ENCODE results near the gene MFRP. TPM values are rescaled to one million over a fixed set of nuclear protein-coding genes. Genes with fewer than 3 reads are reported as not detected.
"Not testable (repeated sequence)": the region's sequence is repeated elsewhere in the genome, so short reads cannot be mapped to it uniquely, and the experiment has no call there.

The MFRP gene
- total and polyA plus RNA-seq, 2 donors (not counting 1 experiment from before 2014, with no cell fraction given): not detected

DNA sequence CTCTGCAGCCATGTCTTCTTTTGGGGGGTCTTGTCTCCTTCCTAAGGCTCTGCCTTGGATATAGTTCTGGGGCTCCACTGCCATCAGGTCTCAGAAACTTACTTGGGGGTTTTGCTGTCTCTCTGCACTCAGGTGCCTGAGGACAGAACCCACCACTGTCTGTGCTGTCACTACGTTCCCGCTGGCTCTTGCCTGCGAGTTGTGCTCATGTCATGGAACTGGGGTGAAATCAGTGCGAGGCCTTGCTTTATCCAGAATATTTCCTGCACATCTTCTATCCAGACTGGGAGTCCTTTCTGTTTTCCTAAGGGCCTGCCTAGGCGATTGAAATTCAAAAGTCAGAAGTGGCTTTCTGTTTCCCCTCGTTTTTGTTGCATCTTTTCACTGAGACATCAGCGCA, 41.6 kb upstream of the MFRP start:
- Histone ChIP-seq H3K27ac (ENCODE audit: insufficient read depth, low read length) (no peak overlapping the region), H3K36me3 (ENCODE audit: control insufficient read depth, insufficient read depth, low read length) (no peaks in the 10 kb centered on the region)
- DNase-seq (ENCODE audit: low read depth in 2 of 2): no peak

DNA sequence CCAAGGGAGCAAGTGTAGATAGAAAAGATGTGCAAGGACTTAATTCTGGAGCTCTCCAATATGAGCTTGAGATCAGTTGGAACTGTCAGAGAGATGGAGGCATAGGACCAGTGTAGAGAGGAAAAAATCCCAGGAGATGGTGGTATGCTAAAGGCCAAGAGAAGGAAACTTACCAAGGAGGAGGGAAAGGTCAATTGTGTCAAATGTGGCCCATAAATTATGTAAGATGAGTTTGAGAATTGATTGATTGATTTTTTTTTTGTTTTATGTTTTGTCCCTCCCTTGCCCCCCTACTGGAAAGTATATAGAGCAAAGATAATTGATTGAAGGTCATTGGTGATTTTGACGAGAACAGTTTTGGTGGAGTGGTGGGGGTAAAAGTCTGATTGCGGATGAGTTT, 37.8 kb upstream of the MFRP start:
- Histone ChIP-seq H2AFZ (ENCODE audit: low read length) (no peak overlapping the region), H3K9me3 (ENCODE audit: control insufficient read depth, insufficient read depth, low read depth, low read length) (no peaks in the 10 kb centered on the region), H3K36me3 (ENCODE audit: control insufficient read depth, insufficient read depth, low read length) (no peaks in the 10 kb centered on the region), H3K27ac (ENCODE audit: insufficient read depth, low read length) (no peak overlapping the region), H3K27me3 (ENCODE audit: control insufficient read depth, insufficient read depth, low read length) (peaks cover 14% of the 10 kb centered on the region), H3K9ac (ENCODE audit: insufficient read depth, low read length) (no peak overlapping the region), H3K4me1 (ENCODE audit: control insufficient read depth, extremely low read depth, insufficient read depth, low read length) (peaks cover 6% of the 10 kb centered on the region), H3K79me2 (ENCODE audit: control insufficient read depth, insufficient read depth, low read length) (no peaks in the 10 kb centered on the region), H3K4me3 (replicated peaks in 1 of 4; ENCODE audit: control extremely low read depth in 1 of 4, insufficient read depth in 1 of 4, low read depth in 3 of 4, low read length in 4 of 4) (no peak overlapping the region), H4K20me1 (ENCODE audit: control insufficient read depth, extremely low read depth, insufficient read depth, low read length) (no peaks in the 10 kb centered on the region), H3K4me2 (ENCODE audit: extremely low read depth, insufficient read depth, low read length) (no peak overlapping the region)
- no peak for DNase-seq (ENCODE audit: low read depth in 2 of 2)
- TF ChIP-seq EZH2 (IDR thresholded peaks at IDR 0.05; ENCODE audit: low read length, missing control alignments): no peak
- TF ChIP-seq, protein P1, sequence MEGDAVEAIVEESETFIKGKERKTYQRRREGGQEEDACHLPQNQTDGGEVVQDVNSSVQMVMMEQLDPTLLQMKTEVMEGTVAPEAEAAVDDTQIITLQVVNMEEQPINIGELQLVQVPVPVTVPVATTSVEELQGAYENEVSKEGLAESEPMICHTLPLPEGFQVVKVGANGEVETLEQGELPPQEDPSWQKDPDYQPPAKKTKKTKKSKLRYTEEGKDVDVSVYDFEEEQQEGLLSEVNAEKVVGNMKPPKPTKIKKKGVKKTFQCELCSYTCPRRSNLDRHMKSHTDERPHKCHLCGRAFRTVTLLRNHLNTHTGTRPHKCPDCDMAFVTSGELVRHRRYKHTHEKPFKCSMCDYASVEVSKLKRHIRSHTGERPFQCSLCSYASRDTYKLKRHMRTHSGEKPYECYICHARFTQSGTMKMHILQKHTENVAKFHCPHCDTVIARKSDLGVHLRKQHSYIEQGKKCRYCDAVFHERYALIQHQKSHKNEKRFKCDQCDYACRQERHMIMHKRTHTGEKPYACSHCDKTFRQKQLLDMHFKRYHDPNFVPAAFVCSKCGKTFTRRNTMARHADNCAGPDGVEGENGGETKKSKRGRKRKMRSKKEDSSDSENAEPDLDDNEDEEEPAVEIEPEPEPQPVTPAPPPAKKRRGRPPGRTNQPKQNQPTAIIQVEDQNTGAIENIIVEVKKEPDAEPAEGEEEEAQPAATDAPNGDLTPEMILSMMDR (conservative IDR thresholded peaks at IDR 0.05 in 1 of 2, IDR thresholded peaks at IDR 0.05 in 1 of 2; ENCODE audit: low read depth in 1 of 2, low read length in 2 of 2): no peak

More for the DNA sequence above, 41.6 kb upstream of the MFRP start:
- Histone ChIP-seq H3K9ac (ENCODE audit: insufficient read depth, low read length) (no peak overlapping the region), H3K4me3 (replicated peaks in 1 of 4; ENCODE audit: control extremely low read depth in 1 of 4, insufficient read depth in 1 of 4, low read depth in 3 of 4, low read length in 4 of 4) (no peak overlapping the region), H3K79me2 (ENCODE audit: control insufficient read depth, insufficient read depth, low read length) (no peaks in the 10 kb centered on the region), H3K9me3 (ENCODE audit: control insufficient read depth, insufficient read depth, low read depth, low read length) (no peaks in the 10 kb centered on the region), H3K4me2 (ENCODE audit: extremely low read depth, insufficient read depth, low read length) (no peak overlapping the region), H4K20me1 (ENCODE audit: control insufficient read depth, extremely low read depth, insufficient read depth, low read length) (no peaks in the 10 kb centered on the region), H3K27me3 (ENCODE audit: control insufficient read depth, insufficient read depth, low read length) (peaks cover 17% of the 10 kb centered on the region), H2AFZ (ENCODE audit: low read length) (no peak overlapping the region), H3K4me1 (ENCODE audit: control insufficient read depth, extremely low read depth, insufficient read depth, low read length) (no peaks in the 10 kb centered on the region)
- TF ChIP-seq, protein P1 (conservative IDR thresholded peaks at IDR 0.05 in 1 of 2, IDR thresholded peaks at IDR 0.05 in 1 of 2; ENCODE audit: low read depth in 1 of 2, low read length in 2 of 2): no peak
- no peak for TF ChIP-seq EZH2 (IDR thresholded peaks at IDR 0.05; ENCODE audit: low read length, missing control alignments)

DNA sequence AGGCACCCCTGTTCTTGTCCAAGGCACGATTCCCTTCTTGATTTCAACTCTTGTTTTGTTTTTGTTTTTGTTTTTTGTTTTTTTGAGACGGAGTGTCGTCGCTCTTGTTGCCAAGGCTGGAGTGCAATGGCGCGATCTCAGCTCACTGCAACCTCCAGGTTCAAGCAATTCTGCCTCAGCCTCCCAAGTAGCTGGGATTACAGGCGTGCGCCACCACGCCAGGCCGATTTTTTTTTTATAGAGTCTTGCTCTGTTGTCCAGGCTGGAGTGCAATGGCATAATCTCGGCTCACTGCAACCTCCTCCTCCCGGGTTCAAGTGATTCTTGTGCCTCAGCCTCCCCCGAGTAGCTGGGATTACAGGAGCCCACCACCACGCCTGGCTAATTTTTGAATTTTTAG, 36.0 kb upstream of the MFRP start:
- not testable (repeated sequence) for H3K9ac ChIP-seq (ENCODE audit: insufficient read depth, low read length)

More for the DNA sequence above, 36.0 kb upstream of the MFRP start:
- H2AFZ ChIP-seq (ENCODE audit: low read length); H3K4me2 ChIP-seq (ENCODE audit: extremely low read depth, insufficient read depth, low read length); H3K36me3 ChIP-seq (ENCODE audit: control insufficient read depth, insufficient read depth, low read length); H3K27ac ChIP-seq (ENCODE audit: insufficient read depth, low read length); H3K79me2 ChIP-seq (ENCODE audit: control insufficient read depth, insufficient read depth, low read length); DNase-seq (ENCODE audit: low read depth in 2 of 2); H4K20me1 ChIP-seq (ENCODE audit: control insufficient read depth, extremely low read depth, insufficient read depth, low read length); H3K27me3 ChIP-seq (ENCODE audit: control insufficient read depth, insufficient read depth, low read length); H3K4me1 ChIP-seq (ENCODE audit: control insufficient read depth, extremely low read depth, insufficient read depth, low read length); H3K9me3 ChIP-seq (ENCODE audit: control insufficient read depth, insufficient read depth, low read depth, low read length): not testable (repeated sequence)
- peak overlapping the region in 1 of 4 experiments; percentile 81 for H3K4me3 ChIP-seq (replicated peaks in 1 of 4; ENCODE audit: control extremely low read depth in 1 of 4, insufficient read depth in 1 of 4, low read depth in 3 of 4, low read length in 4 of 4)
